Middle frontal gyrus (tissue), 1 donor: ENCODE measurements around the gene CLDN6.
A peak's percentile ranks its signal among the peaks of the same experiment; 100 is the strongest.

ENCODE experiments used
- DNase-seq: peaks from one replicate; pipeline ENCODE4 v3.0.0-alpha.2; 2015; ENCODE audit warnings: low spot score; ENCODE audit errors: extremely low spot score

Gene CLDN6

GRCh38 chr16:2988590-2989099 lies 29.3 kb downstream of the CLDN6 start:
- DNase-seq, result no peak

DNA sequence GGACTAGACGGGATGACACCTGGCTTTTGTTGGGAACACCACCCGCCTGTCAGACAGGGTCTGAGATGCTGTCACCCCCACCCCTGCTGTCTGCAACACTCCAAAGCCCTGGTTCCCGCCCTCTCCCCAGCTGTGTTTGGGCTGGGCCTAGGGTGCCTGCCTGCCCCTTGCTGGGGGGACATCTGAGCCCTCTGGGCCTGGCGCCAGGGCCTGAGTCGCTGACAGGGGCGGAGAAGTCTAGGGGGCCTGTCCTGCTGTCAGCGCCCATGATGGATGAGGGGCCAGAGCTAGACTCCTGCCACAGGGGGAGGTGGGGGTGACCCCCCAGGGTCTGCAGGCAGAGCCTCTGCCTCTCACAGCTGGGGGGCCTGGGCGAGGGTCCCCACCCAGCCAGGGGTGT lies 30.1 kb downstream of the CLDN6 start:
- DNase-seq, result no peak

DNA sequence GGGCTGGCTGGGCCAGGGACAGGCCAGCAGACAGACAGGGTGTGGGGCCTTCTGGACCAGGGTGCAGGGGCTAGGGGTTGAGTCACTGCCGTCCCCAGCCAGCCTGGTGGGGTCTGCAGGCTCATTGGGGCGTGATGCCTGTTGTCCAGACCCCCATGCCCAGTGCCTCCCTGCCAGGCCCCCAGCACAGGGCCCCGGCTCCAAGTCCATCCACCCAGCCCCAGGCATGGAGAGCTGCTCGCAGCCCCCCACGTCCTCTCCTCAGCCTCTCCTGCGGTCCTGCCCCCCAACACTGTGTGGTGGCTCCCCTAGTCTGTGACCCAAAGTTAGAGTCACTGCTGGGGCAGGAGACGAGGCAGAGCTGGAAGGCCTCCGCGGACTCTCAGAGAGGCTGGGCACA lies 30.7 kb downstream of the CLDN6 start:
- DNase-seq, result no peak

- no peak for DNase-seq
Observed at GRCh38 chr16:2986623-2987188, 31.3 kb downstream of the CLDN6 start.

DNA sequence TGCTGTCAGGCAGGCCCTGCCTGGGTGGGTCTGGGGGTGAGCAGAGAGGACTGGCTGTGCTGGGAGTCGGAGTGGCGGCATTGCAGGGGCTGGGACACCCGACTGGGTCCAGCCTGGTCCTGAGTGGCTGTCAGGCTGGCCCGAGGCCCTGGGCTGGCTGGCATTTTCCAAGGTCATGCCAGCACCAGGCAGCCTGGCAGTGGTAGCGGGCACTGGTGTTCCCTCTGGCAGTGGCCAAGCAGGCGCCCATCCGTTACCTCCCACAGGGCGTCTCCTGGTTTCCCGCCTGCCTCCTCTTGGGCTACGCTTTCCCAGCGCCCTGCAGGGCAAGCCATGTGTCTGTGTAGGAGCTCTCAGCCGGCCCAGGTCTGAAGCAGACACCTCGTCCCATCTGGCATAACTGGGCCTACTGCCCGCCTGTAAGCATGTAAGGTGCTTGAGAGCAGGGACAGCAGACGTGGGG lies 32.1 kb downstream of the CLDN6 start:
- no peak for DNase-seq

DNA sequence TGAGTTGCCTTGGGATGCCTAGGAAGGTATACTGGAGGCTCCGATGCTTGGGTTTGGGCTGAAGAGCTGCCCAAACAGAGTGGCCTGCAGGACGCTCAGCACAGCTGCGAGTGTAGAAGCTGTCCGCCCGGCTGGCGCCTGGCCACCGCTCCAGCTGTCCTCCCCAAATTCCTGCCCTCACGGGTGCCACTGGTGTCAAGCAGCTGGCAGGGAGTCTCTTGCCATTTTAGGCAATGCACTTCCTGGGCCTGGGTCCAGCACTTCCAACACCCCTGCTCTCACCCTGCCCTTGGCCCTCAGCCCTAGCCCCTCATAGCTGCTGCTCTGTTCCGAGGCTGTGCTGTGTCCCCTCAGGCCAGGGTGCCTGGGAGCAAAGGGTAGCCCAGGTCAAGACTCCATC lies 32.5 kb downstream of the CLDN6 start:
- no peak for DNase-seq

GRCh38 chr16:2983706-2984136 lies 34.3 kb downstream of the CLDN6 start:
- DNase-seq, result peak; percentile 71

GRCh38 chr16:2982402-2982801 lies 35.6 kb downstream of the CLDN6 start:
- DNase-seq, result no peak

- DNase-seq, result no peak
Observed at GRCh38 chr16:2981899-2982250, 36.1 kb downstream of the CLDN6 start.

GRCh38 chr16:2981177-2981898 lies 36.6 kb downstream of the CLDN6 start:
- no peak for DNase-seq

GRCh38 chr16:2980227-2981176 lies 37.5 kb downstream of the CLDN6 start, which contains the start of gene PKMYT1:
PKMYT1 (minus strand) TSS chr16:2980446; CDS start chr16:2979657, 789 bp downstream.
- DNase-seq, result peak; percentile 81

DNA sequence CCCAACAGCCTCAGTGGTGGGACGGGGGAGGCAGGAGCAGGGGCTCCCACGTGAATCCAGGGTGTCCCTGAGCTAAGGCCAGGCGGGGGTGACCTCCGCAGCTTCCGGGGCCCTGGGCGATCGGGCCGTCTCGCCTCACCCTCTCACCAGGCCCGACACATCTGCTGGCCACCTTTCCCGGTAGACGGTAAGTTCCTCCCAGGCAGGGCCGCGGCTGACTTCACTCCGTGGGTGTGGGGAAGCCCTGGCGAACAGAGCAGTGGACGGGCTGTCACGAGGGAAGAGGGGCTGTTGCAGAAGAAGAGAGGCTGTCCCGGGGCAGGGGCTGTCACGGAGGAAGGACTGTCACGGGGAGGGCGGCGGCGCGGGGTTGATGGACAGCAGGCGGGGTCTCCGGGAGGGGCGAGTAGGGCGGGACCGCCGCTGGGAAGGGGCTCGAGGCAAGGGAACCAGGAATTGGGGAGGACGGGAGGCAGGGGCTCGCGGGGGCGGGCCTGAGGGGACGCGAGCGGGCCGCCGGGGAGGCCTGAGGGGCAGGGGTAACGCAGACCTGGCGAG lies 38.2 kb downstream of the CLDN6 start:
- DNase-seq, result no peak

GRCh38 chr16:2977440-2977839 lies 40.5 kb downstream of the CLDN6 start:
- no peak for DNase-seq

DNA sequence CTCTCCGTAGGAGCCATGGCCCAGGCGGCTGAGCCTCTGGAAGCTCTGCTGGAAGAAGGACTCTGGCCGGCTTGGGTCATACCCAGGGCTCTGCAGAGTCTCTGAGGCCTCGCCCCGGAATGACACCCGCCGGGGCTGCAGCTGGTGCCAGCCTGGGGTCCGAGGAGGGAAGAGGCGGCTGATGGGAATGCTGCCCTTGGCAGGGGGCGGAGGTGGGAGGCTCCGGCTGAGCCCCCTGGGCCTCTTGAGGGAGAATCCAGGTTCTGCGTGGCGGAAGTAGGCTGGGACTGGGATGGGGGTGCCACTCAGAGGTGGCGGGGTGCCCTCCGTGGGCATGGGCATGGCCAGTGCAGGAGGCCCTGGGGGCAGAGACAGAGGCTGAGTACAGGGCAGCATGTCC lies 41.3 kb downstream of the CLDN6 start:
- DNase-seq, result no peak

DNA sequence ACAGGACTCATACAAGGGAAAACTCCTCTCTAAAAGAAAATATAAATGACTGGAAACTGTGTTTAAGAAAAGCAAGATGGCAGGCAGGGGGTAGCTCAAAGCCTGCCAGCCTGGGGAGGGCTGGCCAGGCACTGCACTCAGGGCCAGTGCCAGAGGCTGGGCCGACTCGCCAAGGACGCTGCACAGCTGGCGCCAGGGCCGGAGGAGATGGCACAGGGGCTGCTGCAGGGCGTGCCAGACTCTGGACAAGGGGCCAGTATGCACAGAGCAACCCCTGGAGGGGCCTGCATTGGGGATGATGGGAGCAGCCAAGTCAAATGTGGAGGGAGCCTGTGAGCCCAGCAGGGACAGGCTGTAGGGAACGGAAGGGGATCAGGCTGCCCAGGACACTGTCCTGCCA lies 41.8 kb downstream of the CLDN6 start:
- no peak for DNase-seq

DNA sequence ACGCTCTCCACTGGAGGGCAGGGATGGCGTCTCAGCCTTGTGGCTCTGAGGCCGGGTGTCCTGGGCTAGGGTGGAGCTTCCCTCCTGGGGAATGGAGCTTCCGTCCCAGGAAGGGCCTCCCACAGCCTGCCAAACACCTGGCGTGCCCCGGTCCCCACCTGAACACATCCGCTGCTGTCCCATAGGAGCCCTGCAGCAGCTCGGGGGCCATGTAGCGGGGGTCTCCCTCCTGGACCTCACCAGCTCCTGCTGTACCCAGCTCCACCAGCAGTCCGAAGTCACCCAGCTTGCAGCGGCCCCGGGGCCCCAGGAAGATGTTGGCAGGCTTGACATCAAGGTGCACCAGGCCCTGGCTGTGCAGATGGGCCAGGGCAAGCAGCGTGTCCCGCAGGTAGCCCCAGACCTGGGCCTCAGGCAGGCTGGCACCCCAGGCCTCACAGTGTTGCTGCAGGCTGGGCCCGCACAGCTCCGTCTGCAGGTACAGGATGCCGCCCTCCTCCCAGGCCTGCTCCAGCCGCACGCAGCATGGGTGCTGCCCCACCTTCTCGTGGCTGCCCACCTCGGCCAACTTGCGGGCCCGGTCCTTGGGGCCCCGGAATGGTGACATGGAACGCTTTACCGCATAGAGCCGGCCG lies 42.7 kb downstream of the CLDN6 start:
- DNase-seq, result no peak

- no peak for DNase-seq
Observed at GRCh38 chr16:2974319-2975056, 43.5 kb downstream of the CLDN6 start.

GRCh38 chr16:2973605-2974318 lies 44.2 kb downstream of the CLDN6 start:
- DNase-seq, result no peak

- DNase-seq, result no peak
Observed at GRCh38 chr16:2973093-2973492, 44.9 kb downstream of the CLDN6 start.
